GM19043 (cell line): ENCODE results near the gene ETFA.

Experiments used
- ATAC-seq: cut with Tn5 transposase; IDR thresholded peaks from one replicate; pipeline ENCODE4 v1.9.1; 2021; ENCODE audit warnings: low read depth; ENCODE audit not compliant: unreplicated experiment

Gene ETFA

DNA sequence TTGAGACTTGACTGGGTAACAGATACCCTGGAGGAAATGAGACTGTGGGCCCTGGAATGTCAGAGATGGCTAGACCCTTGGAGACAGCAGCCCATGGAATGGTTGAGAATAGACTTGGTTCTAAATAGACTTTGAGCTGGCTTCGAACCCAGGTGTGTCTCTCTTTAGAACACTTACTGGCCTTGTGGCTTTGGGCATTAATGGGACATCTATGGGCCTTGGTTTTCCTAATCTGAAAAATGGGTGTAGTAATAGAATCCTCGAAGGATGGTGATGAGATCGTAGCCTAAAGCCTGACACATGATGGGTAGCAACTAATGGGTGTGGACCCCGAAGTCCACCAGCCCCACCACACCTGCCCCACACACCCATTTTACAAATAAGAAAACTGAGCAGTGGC lies 132.2 kb downstream of the ETFA start:
- ATAC-seq, result no peak

GRCh38 chr15:76178296-76179000 lies 132.8 kb downstream of the ETFA start:
- ATAC-seq, result no peak

DNA sequence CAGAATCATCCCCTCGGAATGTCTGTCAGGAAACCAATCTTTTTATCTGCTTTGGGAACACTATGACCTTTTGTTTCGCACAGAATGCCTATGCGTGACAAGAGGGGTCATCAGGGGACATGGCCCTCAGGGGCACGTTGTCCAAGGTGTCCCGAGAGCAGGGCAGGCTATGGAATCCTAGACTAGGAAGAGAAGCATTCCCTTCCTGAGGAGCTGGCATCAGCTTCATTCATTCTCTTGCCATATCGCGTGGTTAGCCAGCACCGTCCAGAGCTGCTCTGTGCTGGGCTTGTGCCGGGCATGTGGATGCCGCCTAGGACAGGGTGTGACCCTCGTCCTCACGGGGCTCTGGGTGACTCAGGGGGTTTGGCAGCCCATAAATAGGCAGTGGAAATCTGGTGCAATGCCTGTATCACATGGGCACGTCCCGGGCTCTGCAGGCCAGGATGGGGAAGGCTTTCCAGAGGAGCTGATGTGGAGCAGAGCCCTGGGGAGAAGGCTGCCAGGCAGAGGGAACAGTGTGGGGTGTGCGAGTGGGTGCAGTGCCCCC lies 133.7 kb downstream of the ETFA start:
- no peak for ATAC-seq

DNA sequence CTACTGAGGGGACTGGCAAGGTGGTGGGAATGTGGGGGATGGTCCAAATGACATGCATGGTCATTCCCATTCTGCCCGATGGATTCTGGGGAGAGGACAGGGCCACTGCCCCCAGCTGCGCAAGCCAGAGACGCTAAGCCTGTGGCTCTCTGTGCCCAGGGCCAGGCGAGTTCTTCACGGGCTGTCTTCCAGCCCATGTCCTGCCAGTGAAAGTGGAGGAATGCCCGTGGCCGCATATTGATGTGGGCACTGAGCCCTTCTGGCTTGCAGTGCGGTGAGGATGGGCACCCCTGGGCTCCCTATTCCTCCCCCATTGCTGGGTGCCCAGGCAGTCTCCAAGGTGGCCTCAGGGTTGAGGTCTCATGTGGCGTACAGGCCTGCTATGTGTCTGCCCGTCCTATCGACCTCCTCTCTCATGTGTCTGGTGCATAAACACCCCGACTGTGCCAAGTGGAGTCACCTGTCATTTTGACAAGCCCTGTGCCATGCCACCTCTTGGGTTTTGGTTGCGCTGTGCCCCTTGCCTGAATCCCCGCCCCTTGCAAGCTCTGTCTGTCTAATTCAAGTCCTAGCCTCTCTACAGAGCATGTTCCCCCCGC lies 134.7 kb downstream of the ETFA start:
- no peak for ATAC-seq

DNA sequence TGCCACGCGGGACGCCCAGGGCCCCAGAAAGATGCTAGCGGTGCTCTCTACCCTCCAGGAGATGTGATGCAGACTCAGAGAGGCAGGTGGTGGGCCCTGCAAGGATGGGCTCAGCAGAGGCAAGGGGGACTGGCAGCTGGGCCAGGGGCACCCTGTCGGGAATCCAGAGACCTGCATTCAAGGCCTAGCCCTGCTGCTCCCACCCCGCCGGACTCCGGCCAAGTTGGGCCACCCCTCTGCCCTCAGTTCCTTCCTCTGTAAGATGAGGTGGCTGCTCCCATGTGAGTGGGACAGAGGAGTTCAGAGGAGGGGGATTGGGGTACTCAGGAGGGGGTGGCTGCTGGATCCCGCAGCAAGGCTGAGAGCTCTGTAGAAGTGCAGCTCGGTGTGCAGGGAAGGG lies 135.2 kb downstream of the ETFA start:
- no peak for ATAC-seq

GRCh38 chr15:76175442-76175841 lies 135.8 kb downstream of the ETFA start:
- ATAC-seq, result no peak

DNA sequence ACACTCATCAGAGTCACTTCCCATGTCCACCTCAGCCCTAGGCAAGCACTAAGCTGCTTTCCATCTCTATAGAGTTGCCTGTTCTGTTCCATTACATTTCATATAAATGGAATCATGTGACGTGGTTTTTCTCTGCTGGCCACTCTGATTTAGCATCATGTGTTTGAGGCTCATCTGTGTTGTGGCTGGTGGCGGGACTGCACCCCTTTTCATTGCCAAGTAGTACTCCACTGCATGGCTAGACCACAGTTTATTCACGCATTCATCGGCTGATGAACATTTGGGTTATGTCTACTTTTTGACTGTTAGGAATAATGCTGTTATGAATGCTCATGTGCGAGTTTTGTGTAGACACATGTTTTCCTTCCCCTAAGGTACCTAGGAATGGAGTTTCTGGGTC lies 136.6 kb downstream of the ETFA start:
- no peak for ATAC-seq

DNA sequence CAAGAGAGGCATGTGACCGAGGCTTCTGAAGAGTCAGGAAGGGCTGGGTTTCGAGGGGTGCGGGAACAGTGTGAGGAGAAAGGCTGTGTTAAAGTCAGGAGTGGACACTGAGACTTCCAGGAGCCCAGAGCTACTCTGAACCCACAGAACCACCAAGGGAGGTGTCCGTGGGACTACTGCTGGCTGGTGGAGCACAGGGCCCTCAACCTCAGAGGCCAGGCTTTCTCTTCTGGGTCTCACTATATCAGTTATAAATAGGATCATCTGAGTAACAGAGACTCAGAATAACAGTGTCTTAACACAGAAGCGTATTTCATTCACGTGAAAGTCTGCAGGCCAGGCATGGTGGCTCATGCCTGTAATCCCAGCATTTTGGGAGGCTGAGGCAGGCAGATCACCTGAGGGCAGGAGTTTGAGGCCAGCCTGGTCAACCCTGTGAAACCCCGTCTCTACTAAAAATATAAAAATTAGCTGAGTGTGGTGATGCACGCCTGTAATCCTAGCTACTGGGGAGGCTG lies 137.9 kb downstream of the ETFA start:
- ATAC-seq, result no peak

- ATAC-seq, result no peak
Measured at GRCh38 chr15:76172782-76173181, 138.5 kb downstream of the ETFA start.

DNA sequence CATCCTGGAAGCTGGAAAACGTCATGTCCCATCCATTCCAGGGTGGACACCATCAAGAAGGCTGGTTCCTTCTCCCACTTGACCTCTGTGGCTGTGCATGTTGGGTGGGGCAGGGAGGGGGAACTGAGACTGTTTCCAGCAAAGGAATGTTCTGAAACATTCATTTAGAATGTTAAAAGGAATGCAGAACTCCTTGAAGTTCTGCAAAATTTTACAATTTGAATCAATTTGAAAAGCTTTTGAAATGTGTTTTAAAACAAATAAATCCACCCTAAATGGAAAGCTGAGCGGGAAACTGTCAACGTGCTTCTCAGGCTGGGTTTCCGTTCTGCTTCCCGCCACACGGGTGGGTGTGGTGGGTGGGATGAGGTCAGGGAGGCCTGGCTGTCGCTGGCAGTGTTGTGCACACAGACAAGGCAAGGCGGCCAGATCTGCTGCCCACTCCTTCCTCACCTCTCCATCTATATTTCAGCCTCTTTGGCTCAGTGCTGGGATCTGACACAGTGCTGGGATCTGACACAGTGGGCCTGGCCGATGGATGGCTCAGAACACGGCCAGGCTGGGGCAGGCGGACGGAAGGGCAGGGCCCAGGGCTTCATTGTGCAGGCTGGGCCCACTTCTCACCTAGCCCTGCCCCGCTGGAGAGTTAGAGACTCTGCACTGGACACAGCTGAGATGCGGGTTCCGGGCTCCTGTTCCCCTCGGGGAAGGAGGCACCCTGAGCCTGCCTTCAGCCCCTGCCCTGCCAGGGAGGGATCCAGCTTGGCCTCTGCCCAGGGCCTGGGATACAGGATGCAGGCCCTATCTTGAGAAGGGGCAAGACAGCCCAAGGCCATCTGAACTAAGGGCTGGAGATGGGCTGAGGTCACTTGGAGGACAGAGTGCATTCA lies 141.1 kb downstream of the ETFA start:
- ATAC-seq, result no peak

- ATAC-seq, result no peak
Measured at GRCh38 chr15:76169018-76169417, 142.3 kb downstream of the ETFA start.

- ATAC-seq, result no peak
Measured at GRCh38 chr15:76168237-76168984, 142.9 kb downstream of the ETFA start.

DNA sequence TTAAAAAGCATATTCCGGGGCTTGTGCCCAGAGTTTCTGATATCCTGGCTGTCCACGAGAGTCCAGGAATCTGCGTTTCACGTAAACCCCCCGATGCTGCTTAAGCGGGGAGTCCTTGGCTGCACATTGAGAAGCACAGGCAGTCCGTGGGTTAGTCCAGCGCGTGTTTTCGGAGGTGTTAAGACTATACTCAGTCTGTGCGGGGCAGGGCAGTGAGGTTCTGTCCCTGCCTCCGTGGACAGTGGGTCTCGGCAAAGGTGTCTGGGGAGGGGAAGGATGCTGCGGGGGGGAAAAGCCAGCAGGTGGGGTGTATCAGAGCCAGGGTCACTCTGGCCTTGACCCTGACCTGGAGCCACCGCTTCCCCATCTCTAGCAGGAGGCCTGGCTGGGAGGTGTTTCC lies 145.3 kb downstream of the ETFA start:
- no peak for ATAC-seq
